KG1 (cell line): Measurements from ENCODE around the gene POLR3B.
"Not testable (repeated sequence)": the region's sequence is repeated elsewhere in the genome, so short reads cannot be mapped to it uniquely, and the experiment has no call there.

Experiments used
- DNase-seq: peaks from one replicate; lab custom pipeline; 2025; lab: John Stamatoyannopoulos, UW

Gene POLR3B

DNA sequence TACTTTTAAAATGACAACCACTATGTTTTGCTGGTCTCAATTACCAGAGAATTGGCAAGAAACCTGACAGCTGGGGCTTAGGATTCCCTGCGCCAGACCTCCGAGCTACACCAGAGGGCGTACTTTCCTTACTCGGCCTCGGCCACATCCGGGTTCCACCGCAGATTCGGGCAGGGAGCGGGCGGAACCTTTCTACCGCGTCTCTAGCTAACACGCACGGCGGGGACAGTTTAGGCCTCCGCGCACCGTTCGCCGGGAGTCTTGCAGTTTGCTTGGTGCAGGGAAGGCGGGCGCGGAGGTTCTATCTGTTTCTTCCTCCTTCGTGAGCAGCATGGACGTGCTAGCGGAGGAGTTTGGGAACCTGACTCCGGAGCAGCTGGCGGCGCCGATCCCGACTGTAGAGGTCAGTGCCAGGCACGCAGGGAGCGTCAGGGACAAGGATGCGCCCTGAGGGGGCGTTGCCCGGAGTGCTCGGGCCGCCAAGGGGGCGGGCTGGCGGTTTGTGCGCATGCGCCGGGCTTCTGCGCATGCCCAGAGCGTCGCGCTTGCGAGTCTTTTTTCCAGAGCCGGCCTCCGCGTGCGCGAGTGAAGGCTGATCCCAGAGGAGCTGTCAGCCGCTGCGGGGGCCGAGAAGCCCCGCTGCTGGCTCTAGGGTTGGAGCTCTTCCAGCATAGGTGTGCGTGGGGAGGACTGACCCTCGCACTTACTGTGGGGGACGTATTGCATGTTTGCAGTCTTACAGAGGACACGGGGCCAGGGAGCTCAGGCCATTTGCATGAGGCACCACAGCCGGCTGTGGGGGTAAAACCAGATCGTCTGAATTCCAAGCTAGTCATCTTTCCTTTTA, at the start of gene POLR3B:
Gene POLR3B, plus strand, starts transcription at position 200 of the 847 bp plus-strand sequence. Its CDS starts 132 bp downstream, at position 332.
- peak; percentile 97 for DNase-seq

DNA sequence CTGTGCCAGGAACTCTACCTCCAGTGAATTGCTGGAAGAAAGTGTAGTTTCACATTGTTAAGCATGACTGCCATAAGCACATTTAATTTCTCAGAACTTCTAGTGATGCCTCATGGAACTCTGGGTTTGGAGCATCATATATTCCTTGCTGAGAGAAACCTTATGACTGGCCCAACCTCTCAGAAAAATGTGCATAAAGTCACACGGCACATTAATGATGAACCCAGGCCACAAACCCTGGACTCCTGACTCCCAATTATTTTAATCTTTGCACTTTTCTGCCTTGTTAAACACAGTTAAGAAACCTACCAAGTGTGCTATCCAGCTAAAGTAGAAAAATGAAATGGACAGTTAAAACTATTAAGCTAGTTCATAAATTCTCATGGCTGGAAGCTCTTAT, 49.4 kb upstream of the POLR3B start:
- no peak for DNase-seq

DNA sequence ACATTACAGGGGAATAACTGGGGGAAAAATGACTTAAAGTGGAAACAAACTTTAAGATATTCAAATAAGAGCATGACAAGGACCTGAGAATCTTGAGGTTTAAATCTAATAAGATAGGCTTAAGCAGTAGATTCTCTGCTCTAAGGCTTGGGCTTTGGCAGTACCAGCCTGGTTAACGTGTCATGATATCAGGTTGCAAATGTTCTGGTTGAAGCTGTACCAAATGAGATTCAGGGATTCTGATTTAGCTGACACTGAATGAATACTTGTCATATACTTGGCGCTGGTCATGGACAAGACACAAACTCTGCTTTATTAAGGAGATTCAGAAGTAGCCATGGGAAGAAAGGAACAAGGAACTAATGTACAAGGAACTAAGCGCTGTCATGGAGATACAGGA, 48.9 kb upstream of the POLR3B start:
- no peak for DNase-seq

DNA sequence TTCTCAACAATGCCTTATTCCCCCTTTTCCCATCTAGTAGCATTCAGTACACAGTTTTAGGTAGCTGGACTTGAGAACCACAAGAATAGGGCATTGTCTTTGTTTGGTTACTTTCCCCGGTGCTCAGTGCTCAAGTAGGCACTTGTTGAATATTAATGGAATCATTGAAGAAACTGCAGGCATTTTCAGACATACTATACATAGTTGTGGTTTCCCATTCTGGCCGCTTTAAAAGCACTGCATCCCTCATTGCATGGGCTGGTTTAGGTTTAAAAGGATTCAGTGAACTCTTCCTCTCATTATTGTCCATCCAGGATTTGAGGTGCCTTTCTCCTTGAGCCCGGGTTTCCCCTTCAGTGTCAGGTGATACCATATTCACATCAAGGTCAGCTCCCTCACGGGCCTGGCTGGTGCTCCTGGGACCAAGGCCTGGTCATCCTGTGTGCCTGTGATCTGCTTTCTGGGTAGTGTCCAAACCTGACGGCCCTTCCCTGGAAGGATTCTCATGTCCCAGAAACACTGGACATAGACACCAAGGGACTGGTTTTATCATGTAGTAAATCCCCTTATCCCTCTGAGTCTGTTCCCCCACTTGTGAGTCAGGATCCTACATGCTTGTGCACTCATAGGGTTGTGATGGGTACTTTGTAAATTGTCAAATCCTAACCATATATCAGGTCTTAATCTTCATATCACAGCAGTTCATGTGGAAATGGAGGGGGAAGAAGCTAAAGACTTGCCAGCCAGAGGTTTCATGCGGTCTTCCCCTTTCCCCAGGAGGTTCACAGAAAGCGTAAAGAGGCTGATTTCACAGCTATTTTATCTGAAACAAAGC, 47.7 kb upstream of the POLR3B start:
- no peak for DNase-seq

DNA sequence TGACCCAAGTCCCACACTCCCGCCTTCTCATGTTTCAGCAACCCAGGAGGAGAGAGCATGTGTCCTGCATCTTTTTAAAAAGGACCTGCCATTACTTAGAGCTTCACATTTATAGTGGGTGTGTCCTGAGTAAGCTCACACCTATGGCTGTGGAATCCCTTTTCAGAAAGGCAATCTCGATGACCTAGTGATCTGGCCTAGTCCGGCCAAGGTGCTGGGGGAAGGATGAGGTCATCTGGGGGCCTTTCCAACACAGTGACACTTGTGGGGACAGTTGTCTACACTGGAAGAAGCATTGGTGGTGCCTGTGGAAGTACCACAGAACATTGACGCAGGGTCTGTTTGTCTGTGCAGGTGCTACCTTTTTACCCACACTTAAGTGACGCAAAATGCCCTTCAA, 46.9 kb upstream of the POLR3B start:
- no peak for DNase-seq

DNA sequence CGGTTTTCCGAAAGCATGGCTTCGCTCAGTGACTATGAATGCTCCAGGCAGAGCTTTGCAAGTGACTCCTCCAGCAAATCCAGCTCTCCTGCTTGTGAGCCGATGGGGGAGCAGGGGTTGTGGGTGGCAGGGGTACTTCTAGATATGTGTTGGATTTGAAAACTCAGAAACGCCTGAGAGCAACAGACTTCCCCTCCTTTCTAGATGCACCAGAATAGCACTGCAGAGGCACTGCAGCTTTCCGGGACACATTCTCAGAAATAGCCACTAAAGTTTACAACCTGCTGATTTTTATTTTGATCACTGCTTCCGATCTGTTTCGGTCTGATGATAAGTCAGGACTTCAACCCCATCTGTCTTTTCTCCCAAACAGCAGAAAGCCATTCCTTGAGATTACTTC, 46.4 kb upstream of the POLR3B start:
- no peak for DNase-seq

DNA sequence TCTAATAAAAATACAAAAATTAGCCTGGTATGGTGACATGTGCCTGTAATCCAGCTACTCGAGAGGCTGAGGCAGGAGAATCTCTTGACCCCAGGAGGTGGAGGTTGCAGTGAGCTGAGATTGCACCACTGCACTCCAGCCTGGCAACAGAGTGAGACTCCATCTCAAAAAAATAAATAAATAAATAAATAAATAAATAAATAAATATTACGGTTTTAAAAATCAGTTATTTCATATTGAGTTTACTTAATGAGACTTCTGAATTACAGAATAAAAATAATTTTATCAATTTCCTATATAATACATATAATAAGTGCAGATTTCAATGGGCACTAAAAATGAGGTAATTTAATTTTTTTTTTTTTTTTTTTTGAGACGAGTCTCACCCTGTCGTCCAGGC, 44.1 kb upstream of the POLR3B start:
- not testable (repeated sequence) for DNase-seq

DNA sequence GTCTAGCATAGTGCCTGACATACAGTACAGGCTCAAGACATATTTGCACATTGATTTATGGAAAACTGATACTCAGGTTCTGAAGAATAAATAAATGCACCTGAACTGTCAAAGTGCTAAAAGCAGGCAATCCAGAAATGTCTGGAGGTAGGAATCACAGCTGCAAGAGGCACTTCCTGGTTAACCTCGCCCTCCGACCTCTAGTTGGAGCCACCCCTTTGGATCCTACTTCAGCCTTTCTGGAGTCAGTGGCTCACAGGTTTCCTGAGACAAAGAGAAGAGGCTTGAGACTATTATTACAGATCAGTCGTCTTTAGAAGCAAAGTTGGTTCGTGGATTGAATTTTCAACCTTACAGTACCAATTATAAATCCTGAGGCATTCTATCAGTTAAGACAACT, 42.0 kb upstream of the POLR3B start:
- no peak for DNase-seq

DNA sequence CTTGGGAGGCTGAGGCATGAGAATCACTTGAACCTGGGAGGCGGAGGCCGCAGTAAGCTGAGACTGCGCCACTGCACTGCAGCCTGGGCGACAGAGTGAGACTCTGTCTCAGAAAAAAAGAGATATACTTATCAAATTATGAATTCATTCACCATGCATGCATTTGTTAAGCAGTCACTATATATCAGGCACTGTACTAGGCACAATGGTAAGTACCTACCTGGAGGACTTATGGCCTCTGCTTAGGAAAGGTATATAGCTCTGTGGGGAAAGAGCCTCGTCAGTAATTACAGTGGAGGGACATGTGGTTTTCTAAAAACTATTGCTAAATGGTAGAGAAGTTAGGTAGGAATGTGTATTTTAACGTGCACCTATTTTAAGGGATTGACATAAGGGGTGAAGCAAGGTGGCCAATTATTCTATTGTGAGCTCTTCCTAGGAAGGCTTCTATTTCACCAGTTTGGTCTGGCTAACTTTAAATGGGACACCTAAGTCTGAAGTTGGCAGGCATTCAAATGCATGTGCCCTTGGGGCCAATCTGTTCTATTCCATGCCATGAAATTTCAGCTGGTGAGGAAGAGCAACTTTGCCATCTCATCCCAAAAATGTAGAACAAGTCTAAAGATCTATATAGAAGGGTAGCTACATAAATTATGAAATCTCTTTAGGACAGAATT, 40.0 kb upstream of the POLR3B start:
- no peak for DNase-seq

DNA sequence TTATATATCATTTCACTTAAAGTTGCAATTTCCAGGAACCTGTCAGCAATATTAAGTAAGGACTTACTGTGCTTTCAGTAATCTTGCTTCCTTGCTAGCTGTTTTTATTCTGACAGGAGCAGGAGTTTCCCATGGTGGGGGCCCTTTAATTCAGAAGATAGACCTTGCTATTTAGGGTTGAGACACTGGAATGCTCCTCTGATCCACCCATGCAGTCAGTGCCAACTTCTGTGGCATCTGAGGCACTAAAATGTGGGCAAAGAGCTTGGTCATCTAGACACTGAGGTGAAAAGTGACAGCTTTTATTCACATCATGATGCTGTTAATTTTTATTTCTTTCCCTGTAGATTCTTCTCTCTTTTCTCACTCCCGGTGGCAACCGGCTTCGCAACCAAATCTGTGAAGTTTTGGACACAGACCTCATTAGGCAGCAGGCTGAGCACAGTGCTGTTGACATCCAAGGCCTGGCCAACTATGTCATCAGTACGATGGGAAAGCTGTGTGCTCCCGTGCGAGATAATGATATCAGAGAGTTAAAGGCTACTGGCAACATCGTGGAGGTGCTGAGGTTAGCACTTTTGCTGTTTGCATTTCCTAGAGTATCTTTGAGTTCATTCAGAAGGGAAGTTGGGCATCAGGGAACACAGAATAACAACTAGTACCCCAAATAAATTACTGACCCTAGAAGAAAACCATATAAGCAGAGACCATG, 36.3 kb upstream of the POLR3B start:
- DNase-seq, result no peak

DNA sequence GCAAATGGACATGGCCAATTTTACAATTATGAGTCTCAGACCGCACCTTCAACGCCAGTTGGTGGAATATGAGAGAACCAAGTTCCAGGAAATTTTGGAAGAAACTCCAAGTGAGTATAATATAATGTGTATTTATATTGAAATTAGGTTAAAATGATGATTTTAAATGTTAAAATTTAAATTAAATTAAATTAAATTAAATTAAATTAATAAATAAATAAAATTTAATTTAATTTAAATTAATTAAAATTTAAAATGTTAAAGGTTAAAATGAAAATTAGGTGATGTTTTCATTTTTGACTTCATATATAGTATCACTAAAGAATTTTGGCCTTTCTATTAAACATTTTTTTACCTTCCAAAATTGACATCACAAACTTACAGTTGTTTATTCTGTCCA, 34.0 kb upstream of the POLR3B start:
- no peak for DNase-seq

DNA sequence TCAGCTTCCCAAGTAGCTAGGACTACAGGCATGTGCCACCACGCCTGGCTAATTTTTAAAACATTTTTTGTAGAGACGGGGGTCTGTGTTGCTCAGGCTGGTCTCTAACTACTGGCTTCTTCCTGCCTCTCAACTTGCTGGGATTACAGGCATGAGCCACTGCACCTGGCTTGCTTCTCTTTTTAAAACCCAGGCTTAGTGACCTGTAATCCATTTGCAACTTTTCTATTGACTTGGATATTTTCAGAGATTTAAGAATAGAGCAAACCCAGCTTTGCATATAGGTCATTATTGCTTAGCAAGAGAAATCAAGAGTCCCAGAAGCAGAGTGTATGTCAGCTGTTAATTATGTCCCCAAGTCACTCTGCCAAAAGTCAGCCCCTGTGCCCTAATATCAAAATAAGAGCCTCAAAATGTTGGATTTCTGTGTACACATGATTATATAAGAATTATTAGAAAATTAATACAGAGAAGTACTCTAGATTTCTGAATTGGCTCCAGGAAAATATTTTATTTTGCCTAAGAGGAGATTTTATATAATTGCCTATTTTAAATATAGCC, 30.2 kb upstream of the POLR3B start:
- DNase-seq, result no peak

DNA sequence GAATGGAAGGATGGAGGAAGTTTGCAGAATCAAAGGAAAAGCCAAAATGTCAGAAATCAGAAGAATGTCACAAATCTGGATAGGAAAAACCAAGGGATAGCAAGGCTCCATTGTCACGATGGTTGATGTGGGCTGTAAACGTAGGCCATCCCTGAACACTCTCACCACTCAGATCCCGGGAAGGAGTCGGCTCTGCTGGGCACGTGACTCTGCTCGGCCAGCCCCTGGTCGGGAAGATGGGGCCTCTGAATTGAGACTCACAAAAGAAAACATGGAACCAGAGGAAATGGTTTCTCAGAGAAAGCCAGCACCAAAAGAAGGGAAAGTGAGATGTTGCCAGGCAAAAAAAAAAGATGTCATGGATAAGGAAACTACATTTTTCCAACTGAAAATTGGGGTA, 28.8 kb upstream of the POLR3B start:
- DNase-seq, result no peak

DNA sequence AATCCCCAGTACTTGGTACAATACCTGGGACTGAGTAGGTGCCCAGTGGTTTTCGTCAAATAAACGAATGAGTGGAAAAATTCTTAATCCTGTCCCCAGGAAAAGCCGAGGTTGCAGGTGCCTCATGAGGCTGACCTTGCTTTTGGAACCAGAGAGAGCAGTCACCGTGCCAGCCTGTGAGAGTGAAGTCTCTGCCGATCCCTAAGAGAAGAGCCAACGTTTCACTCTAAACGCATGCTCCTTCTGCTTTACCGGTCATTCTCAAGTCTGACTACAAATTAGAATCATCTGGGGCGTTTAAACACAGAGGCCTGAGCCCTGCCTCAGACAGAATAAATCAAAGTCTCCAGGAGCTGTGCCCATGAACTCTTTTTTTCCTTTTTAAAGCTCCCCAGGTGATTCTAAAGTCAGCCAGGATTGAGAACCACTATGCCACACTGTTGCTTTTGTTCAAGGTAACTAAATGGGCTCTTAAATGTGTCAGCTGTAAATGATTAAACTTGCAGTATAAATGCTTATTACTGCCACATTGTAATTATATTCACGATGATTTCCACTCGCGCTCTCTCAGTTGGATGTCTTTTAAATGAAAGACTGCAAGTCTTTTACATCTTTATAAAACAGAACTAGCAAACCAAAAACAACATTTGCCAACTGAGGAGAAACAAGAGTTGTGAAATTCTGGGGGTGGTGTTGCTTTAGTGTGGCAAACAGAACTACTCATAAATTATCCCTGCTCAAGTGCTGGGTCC, 28.1 kb upstream of the POLR3B start:
- no peak for DNase-seq

DNA sequence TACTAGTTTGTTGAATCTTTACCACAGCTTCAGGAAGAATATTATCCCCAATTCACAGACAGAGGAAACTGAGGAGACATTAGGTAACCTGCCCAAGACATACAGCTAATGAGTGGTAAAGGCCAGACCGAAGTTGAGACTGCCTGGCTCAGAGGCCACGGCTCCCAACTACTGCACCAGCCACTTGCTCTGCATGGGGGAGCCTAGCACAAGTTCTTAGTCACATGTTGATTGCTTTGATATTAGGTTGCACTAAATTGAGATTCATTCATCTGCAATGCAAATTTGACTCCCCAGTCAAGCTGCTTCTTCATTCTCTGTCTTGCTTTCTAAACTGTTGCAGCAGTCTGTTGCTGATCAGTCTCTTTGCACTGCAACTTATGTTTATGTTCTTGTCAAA, 25.9 kb upstream of the POLR3B start:
- no peak for DNase-seq

DNA sequence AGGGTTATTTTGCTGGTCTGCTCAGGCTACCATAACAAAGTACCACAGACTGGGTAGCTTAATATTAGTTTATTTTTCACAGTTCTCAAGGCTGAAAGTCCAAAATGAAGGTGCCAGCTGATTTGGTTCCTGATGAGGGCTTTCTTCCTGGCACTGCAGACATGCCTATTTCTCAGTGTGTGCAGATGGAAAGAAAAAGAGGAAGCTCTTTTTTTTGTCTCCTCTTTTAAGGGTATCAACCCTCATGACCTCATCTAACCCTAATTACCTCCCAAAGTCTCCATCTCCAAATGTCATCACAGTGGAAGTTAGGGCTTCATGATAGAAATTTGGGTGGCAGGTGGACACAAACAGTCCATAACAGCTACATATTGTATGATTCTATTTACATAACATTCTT, 25.0 kb upstream of the POLR3B start:
- DNase-seq, result no peak

DNA sequence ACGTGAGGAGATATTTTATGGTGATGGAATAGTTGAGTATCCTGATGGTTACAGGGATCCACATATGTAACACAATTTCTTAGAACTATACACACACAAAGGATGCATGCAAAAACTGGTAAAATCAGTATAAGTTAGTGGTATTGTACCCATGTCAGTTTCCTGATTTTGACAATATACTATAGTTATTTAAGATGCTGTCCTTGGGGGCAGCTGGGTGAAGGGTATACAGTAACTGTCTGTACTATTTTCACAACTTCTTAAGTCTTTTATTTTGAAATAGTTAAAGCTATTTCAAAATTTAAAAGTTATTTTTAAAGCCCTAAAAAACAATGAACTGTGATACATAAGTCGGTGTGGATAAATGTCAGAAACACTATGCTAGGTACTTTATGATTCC, 24.5 kb upstream of the POLR3B start:
- DNase-seq, result no peak

DNA sequence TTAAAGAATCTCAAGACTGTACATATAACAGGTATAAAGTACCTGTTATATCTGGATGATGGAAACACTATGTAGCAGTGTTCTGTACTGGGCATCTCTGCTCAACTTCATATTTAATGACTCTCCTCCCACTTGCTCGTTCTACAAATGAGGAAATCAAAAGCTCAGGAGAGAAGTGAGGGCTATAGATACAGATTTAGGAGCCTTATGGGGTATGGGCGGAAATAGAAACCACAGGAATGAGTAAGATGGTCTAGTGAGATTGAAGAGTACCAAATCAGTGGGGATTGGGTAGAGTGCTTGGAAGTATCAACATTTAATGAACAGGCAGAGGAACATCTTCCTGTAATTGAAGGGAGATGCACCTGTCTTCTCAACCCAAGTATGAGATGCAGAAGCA, 23.8 kb upstream of the POLR3B start:
- no peak for DNase-seq

DNA sequence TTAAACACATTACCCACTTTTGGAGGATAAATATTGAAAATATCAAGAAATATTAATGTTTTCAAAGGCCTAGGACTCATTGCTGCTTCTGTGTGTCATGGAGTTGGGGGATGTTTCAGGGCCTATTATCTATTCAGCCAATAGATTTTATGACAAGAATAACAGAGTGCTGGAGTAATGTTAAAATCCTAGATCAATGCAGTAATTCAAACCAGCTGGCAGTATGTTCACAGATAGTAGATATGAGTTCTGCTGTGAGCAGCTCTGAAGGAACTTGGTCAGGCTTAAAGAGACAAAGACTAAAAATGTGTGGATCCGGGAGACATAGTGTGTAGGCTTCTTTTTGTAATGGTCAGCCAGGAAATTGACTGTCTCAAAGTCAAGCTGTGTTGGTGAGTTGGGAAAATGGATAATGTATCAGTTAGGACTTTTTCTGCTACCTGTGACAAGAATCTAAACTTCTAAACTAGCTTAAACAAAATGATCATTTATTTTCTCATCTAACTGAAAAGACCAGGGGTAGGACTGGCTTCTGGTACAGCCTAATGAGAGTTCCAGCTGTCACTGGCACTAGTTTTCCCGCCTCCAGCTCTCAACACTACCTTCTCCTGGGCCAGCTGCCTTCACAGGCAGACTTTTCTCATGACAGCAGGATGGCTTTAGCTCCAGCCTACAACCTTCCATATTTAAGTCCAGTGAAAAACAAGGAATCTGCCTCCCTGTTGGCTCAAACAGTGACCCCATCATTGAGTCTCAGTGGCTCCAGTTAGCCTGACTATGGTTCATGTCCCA, 16.3 kb upstream of the POLR3B start:
- no peak for DNase-seq
